ENCODE results near the gene CEP192. TPM values are rescaled to one million over a fixed set of nuclear protein-coding genes. Genes with fewer than 3 reads are reported as not detected.

The CEP192 gene
- total RNA-seq, 1 experiment from 2014 or later, result 37.2 TPM

DNA sequence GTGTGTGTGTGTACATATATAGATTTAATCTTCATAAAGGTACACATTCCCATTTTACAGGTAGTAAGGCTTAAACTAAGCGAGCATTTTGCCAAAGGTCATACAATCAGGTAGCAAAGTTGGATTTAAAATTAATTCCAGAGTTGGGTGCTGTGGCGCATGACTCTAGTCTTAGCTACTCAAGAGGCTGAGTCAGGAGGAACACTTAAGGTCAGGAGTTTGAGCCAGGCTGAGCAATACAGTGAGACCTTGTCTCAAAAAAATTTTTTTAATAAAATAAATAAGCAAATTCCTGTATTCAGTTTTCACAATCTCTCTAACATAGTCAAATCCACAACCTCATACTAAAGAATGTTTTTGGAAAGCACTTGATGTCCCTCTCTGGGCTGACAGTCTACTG, 115.9 kb downstream of the CEP192 start:
- Histone ChIP-seq H3K27me3 (replicated peaks) (0 out of 2 replicates have a peak, but pooled peaks cover 2% of the 10 kb centered on the region), H3K4me3 (no peak overlapping the region), H3K27ac (no peak overlapping the region), H3K4me1 (replicated peaks) (no peaks in the 10 kb centered on the region), H3K9me3 (replicated peaks) (no peaks in the 10 kb centered on the region), H3K36me3 (peaks cover 82% of the 10 kb centered on the region)
- DNase-seq (ENCODE audit: low read depth in 1 of 2, low spot score in 2 of 2), result no peak

DNA sequence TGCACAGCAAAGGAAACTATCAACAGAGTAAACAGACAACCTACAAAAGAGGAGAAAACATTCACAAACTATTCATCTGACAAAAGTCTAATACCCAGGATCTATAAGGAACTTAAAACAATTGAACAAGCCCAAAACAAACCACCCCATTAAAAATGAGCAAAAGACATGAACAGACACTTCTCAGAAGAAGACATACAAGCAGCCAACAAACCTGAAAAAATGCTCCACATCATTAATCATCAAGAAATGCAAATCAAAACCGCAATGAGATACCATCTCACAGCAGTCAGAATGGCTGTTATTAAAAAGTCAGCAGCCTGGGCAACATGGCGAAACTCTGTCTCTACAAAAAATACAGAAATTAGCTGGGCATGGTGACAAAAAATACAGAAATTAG, 117.2 kb downstream of the CEP192 start:
- H3K36me3 ChIP-seq, result peaks cover 75% of the 10 kb centered on the region
- no peaks in the 10 kb centered on the region for H3K4me1 ChIP-seq (replicated peaks)
- no peaks in the 10 kb centered on the region for H3K9me3 ChIP-seq (replicated peaks)
- no peak for DNase-seq (ENCODE audit: low read depth in 1 of 2, low spot score in 2 of 2)
- H3K4me3 ChIP-seq, result no peak overlapping the region
- H3K27ac ChIP-seq, result no peak overlapping the region
- H3K27me3 ChIP-seq (replicated peaks), result 0 out of 2 replicates have a peak, but pooled peaks cover 2% of the 10 kb centered on the region

DNA sequence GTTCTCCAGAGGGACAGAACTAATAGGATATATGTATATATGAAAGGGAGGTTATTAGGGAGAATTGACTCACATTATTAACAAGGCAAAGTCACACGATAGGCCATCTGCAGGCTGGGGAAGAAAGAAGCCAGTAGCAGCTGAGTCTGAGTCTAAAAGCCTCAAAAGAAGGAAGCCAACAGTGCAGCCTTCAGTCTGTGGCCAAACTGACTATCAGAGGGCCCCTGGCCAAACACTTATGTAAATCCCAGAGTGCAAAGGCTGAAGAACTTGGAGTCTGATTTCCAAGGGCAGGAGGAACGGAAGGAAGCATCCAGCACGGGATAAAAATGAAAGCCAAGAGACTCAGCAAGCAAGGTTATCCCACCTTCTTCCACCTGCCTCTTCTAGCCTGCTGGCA, 119.4 kb downstream of the CEP192 start:
- peaks cover 75% of the 10 kb centered on the region for H3K36me3 ChIP-seq
- no peak overlapping the region for H3K27ac ChIP-seq

DNA sequence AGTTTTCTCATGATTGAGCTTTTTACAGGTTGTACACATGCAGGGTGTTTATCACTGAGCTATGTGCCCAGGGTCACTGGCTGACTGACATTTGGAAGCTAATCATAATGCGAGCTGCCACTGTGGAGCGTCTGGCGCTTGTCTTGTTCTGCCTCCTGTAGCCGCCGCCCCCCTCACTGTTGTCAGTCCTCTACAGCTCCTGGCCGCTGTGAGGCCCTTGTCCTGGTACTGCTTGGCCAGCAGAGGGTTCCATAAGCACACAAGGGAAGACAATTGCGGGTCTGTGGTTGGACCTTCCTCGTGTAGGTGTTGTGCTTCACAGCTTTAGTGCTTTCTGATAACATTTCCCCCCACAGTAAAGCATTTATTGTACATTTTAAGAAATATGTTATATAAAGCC, 121.8 kb downstream of the CEP192 start:
- DNase-seq (ENCODE audit: low read depth in 1 of 2, low spot score in 2 of 2), result no peak
- Histone ChIP-seq H3K27ac (no peak overlapping the region), H3K36me3 (peaks cover 79% of the 10 kb centered on the region), H3K4me1 (replicated peaks) (no peaks in the 10 kb centered on the region), H3K4me3 (no peak overlapping the region), H3K9me3 (replicated peaks) (no peaks in the 10 kb centered on the region), H3K27me3 (replicated peaks) (no peaks in the 10 kb centered on the region)

More for the DNA sequence above, 119.4 kb downstream of the CEP192 start:
- Histone ChIP-seq H3K9me3 (replicated peaks) (no peaks in the 10 kb centered on the region), H3K27me3 (replicated peaks) (0 out of 2 replicates have a peak, but pooled peaks cover under 1% of the 10 kb centered on the region), H3K4me3 (no peak overlapping the region), H3K4me1 (replicated peaks) (no peaks in the 10 kb centered on the region)
- DNase-seq (ENCODE audit: low read depth in 1 of 2, low spot score in 2 of 2), result no peak

DNA sequence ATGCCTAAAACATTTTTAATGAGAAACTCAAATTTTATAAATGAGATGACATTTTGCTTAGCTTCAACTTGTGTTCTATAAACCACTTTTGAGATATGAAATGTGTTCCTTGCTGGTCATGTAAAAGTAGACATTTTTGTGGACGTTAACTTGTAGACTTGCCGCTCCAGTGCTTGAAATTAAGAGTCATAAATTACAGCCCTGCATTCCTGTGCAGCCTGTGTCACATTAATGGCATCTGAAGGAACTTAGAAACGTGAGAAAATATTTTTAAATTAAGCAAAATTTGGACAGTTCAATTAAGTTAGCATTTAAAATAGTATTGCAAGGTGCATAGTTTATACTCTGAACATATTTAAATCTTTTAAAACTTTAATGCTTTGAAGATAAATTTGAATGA, 129.1 kb downstream of the CEP192 start:
- no peak overlapping the region for H3K27ac ChIP-seq
- no peaks in the 10 kb centered on the region for H3K9me3 ChIP-seq (replicated peaks)
- no peak overlapping the region for H3K4me3 ChIP-seq
- H3K36me3 ChIP-seq, result peaks cover 56% of the 10 kb centered on the region
- no peak for DNase-seq (ENCODE audit: low read depth in 1 of 2, low spot score in 2 of 2)
- no peaks in the 10 kb centered on the region for H3K27me3 ChIP-seq (replicated peaks)
- no peaks in the 10 kb centered on the region for H3K4me1 ChIP-seq (replicated peaks)

DNA sequence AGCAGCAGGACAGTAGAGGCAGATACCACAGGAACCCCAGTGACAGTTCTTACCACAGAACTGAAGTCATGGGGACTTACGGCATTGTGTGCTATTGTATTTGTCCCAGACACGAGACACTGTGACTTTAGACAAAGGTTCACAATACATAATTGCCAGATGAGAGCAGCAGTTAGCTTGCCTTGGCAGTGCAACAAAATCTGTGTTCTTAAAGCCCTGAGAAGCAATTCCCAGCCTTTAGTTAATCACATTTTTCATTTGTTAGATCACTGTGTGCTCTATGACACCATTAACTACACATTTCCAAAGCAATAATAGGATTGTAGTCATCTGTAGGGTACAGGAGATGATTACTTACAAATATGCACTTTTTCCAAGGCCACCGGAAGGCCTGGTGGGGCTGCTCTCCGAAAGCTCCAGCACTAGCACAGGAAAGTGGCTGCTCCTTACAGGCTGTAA, 129.8 kb downstream of the CEP192 start:
- no peak overlapping the region for H3K27ac ChIP-seq
- H3K4me1 ChIP-seq (replicated peaks), result no peaks in the 10 kb centered on the region
- H3K4me3 ChIP-seq, result no peak overlapping the region
- H3K36me3 ChIP-seq, result peaks cover 49% of the 10 kb centered on the region
- no peaks in the 10 kb centered on the region for H3K27me3 ChIP-seq (replicated peaks)
- no peaks in the 10 kb centered on the region for H3K9me3 ChIP-seq (replicated peaks)
- DNase-seq (ENCODE audit: low read depth in 1 of 2, low spot score in 2 of 2), result no peak

DNA sequence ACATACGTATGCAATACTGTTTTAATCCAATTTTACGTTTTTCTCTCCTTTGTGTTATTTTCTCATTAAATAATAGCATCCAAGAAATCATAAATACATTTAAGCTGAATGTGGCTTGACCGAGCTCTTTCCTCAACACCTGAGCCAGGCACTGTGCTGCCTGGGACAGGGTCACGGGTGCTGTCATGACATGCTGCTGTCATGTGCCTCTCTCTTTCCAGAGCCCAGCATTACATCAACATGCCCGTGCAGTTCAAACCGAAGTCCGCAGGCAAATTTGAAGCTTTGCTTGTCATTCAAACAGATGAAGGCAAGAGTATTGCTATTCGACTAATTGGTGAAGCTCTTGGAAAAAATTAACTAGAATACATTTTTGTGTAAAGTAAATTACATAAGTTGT, 133.2 kb downstream of the CEP192 start:
- Histone ChIP-seq H3K4me1 (replicated peaks) (no peaks in the 10 kb centered on the region), H3K9me3 (replicated peaks) (no peaks in the 10 kb centered on the region), H3K27me3 (replicated peaks) (no peaks in the 10 kb centered on the region), H3K27ac (no peak overlapping the region), H3K4me3 (no peak overlapping the region), H3K36me3 (peaks cover 20% of the 10 kb centered on the region)
- DNase-seq (ENCODE audit: low read depth in 1 of 2, low spot score in 2 of 2), result no peak

DNA sequence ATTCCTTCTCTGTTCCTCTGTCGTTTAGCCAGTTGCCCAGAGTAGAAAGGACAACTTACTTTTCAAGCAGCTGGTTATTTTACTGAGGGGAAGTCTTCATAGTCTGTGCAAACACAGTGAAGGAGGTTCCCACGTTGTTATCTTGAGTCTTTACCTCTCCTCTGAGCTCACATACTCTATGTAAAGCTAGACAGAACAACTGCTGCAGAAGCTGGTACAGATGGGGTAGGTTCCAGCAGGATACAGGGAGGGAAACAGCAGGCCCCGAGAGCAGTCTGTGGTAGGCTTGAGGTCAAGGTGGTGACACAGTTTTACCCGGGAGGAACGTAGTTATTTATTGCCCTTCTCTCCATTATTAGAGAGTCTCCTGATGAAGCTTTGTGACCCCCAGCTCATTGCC, 134.0 kb downstream of the CEP192 start:
- DNase-seq (ENCODE audit: low read depth in 1 of 2, low spot score in 2 of 2), result no peak
- Histone ChIP-seq H3K4me3 (no peak overlapping the region), H3K36me3 (peaks cover 18% of the 10 kb centered on the region), H3K9me3 (replicated peaks) (no peaks in the 10 kb centered on the region), H3K27ac (no peak overlapping the region), H3K27me3 (replicated peaks) (no peaks in the 10 kb centered on the region), H3K4me1 (replicated peaks) (no peaks in the 10 kb centered on the region)

DNA sequence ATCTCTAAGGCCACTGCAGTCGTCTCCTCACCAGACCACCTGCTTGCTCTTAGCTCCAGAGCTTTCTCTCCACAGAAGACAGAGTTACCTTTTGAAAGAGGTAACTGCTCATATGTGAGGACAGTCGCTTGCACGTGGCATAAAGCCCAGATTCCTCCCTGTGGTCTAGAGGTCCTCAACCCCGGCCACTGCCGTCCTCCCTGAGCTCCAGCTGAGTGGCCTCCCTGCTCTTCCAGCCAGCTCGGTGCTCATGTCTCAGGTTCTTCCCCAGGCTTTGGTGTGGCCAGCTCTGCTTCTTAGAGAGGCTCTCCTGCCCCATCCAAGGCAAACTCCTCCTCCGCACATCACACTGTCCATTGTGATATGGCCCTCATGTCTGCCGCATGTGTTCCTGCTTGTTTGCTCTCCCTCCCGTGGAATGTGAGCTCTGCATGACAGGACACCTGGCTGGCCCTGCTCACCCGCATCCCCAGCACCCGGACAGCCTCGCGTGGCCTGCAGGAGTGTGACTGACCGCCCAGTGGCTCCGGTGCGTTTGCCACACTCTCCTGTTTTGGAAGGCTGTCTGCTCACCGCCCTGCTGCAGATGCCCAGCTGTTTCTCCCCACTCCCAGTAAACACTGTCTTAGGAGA, 135.9 kb downstream of the CEP192 start:
- no peak for DNase-seq (ENCODE audit: low read depth in 1 of 2, low spot score in 2 of 2)
- H3K36me3 ChIP-seq, result peaks cover 9% of the 10 kb centered on the region; the same call in 1 of the 2 replicates
- H3K27me3 ChIP-seq (replicated peaks), result no peaks in the 10 kb centered on the region
- H3K27ac ChIP-seq, result no peak overlapping the region
- H3K9me3 ChIP-seq (replicated peaks), result no peaks in the 10 kb centered on the region
- H3K4me3 ChIP-seq, result no peak overlapping the region
- no peaks in the 10 kb centered on the region for H3K4me1 ChIP-seq (replicated peaks)

DNA sequence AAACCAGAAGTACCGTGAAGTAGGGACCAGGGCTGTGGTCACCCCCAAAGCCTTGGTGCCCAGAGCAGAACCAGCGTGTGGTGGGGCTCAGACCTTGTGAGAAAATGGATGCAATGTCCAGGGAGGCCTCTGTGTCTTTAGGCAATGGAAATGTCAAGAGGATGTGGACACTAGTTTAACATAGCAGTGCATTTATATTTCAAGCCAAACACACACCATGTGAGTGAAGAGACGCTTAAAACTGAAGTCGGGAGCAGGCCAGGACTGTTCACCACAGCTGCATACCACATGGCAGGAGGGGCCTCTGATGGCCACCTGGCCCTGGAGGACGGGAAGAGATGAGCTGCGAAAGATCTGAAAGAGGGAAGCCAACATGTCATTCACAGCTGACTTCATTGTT, 140.1 kb downstream of the CEP192 start:
- DNase-seq (ENCODE audit: low read depth in 1 of 2, low spot score in 2 of 2), result no peak
- no peak overlapping the region for H3K4me3 ChIP-seq
- H3K27me3 ChIP-seq (replicated peaks), result peaks cover 3% of the 10 kb centered on the region; the same call in 1 of the 2 replicates
- peaks cover 7% of the 10 kb centered on the region for H3K4me1 ChIP-seq (replicated peaks)
- no peaks in the 10 kb centered on the region for H3K9me3 ChIP-seq (replicated peaks)
- no peaks in the 10 kb centered on the region for H3K36me3 ChIP-seq
- H3K27ac ChIP-seq, result no peak overlapping the region

DNA sequence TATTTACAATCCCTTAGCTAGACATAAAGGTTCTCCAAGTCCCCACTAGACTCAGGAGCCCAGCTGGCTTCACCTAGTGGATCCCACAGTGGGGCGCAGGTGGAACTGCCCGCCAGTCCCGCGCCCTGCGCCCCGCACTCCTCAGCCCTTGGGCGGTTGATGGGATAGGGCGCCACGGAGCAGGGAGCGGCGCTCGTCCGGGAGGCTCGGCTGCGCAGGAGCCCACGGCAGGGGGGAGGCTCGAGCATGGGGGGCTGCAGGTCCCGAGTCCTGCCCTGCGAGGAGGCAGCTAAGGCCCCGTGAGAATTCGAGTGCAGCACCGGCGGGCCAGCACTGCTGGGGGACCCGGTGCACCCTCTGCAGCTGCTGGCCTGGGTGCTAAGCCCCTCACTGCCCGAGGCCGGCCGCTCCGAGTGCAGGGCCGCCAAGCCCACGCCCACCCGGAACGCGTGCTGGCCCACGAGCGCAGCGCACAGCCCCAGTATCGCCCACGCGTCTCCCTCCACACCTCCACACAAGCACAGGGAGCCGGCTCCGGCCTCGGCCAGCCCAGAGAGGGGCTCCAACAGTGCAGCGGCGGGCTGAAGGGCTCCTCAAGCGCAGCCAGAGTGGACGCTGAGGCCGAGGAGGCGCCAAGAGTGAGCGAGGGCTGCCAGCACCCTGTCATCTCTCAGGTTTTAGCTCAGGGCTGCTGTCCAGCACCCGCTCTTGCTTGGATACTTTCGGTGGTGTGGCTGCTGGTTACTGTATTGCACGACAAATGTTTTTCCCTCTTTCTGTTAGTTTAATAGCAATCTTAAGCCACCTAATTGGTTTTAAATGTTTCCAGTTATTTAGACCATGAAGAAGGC, 143.6 kb downstream of the CEP192 start:
- Histone ChIP-seq H3K27me3 (replicated peaks) (peaks cover 15% of the 10 kb centered on the region), H3K27ac (no peak overlapping the region), H3K4me3 (no peak overlapping the region), H3K9me3 (replicated peaks) (no peaks in the 10 kb centered on the region), H3K4me1 (replicated peaks) (peaks cover 22% of the 10 kb centered on the region), H3K36me3 (no peaks in the 10 kb centered on the region)
- DNase-seq (ENCODE audit: low read depth in 1 of 2, low spot score in 2 of 2), result no peak

DNA sequence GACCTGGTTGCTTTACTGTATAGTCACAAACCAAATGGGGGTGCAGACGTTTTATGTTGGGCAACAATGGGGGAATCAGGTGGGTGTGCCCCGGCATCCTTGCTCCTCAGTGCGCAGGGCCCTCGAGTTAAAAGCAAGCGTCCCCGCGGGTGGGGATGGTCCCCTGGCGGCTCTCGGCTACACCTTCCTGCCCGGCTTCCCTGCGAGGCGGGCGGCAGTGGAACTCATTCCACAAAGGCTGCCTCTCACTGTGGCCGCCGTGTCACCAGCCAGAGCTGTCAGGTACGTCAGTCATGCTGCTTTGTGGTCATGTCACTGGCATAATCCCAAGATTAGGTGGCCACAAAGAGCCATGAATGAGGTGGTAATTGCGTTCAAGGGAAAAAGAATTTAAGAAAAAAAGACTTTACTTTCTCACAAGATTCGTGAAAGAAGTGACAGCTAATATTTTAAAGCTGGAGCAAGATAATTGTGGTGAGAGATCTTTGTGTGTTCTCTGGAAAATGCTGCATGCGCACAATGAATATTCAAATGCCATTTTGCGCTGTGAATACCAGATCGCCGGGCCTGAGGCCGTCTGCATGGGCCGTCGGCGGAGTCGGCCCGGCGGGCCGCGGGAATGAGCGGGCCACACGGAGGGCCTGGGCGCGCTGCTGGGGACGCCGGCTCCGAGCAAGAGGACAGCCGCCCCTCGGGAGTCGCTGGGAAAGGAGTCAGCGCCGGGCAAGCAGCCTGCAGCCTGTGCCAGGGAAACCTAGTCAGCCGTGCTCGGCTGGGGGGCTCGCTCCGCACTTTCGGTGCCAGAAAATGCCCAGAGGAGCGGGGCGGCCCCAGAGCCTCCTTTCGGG, 145.1 kb downstream of the CEP192 start:
- H3K4me3 ChIP-seq, result peak overlapping the region; percentile 49
- peaks cover 15% of the 10 kb centered on the region for H3K27me3 ChIP-seq (replicated peaks)
- no peak overlapping the region for H3K27ac ChIP-seq
- peaks cover 22% of the 10 kb centered on the region for H3K4me1 ChIP-seq (replicated peaks)
- no peaks in the 10 kb centered on the region for H3K9me3 ChIP-seq (replicated peaks)
- DNase-seq (ENCODE audit: low read depth in 1 of 2, low spot score in 2 of 2), result peak in 1 of 2 experiments; percentile 39
- H3K36me3 ChIP-seq, result no peaks in the 10 kb centered on the region

DNA sequence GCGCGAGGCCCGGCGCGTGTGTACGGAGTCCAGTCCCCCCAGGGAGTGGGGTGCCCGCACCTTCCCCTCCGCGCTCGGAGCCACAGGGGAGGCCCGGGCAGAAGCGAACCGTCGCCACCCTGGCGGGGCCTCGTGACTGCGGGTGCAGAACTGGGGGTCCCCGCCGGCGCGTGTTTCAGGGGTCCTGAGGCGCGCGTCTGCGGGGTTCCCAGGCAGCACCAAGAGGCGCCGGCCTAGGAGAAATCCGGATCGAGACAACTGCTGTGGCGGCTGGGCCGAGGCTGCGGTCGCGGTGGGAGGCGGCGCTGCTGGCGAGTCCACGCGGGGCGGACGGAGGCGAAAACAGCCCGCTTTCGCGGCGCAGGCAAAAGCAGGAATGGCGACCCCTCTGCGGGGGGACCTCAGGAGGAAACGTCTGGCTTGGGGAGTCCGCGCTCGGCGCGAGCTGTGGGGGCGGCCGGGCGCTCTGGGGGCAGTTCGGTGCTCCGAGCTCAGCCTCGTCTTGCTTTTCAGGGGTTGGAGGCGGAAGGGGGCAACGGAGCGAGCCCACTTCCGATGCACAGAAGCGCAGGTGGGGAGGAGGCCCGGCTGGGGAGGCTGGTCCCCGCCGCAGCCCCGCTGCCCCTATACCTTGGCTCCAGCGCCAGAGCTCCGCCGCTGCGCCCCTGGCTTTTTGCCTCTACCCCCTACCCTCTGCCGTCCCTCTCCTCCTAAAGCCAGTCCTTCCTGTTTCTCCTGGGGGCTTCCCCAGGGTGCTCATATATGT, 145.9 kb downstream of the CEP192 start:
- Histone ChIP-seq H3K36me3 (no peaks in the 10 kb centered on the region), H3K4me1 (replicated peaks) (peaks cover 22% of the 10 kb centered on the region), H3K27me3 (replicated peaks) (peaks cover 15% of the 10 kb centered on the region), H3K9me3 (replicated peaks) (no peaks in the 10 kb centered on the region), H3K4me3 (peak overlapping the region; percentile 49), H3K27ac (no peak overlapping the region)
- DNase-seq (ENCODE audit: low read depth in 1 of 2, low spot score in 2 of 2), result peak in 1 of 2 experiments; percentile 38

Measured in SJSA1 (cell line).